ENCODE measurements around the gene RNGTT. TPM values are rescaled to one million over a fixed set of nuclear protein-coding genes. Genes with fewer than 3 reads are reported as not detected.
A peak's percentile ranks its signal among the peaks of the same experiment; 100 is the strongest.
"Not testable (repeated sequence)": the region's sequence is repeated elsewhere in the genome, so short reads cannot be mapped to it uniquely, and the experiment has no call there.

The RNGTT gene
- polyA plus RNA-seq, 4 donors, result 3.8 to 8.3 (median 4.7) TPM

- 71 to 81% (median 80%) methylated on average over 7 of the region's 7 CpGs for WGBS, 3 donors
- Histone ChIP-seq H3K4me3 (ENCODE audit: low read depth in 1 of 3, low read length in 3 of 3) (no peak overlapping the region), H3K27ac (ENCODE audit: low read depth in 1 of 3, low read length in 2 of 3) (no peak overlapping the region), H3K9me3 (ENCODE audit: control insufficient read depth in 2 of 2, insufficient read depth in 1 of 2, low read depth in 1 of 2, low read length in 1 of 2) (no peaks in the 10 kb centered on the region), H3K4me1 (ENCODE audit: control insufficient read depth in 3 of 3, insufficient read depth in 2 of 3, low read depth in 1 of 3, low read length in 2 of 3) (no peaks in the 10 kb centered on the region), H3K27me3 (ENCODE audit: control insufficient read depth in 3 of 3, insufficient read depth in 3 of 3, low read length in 3 of 3) (no peaks in the 10 kb centered on the region), H3K36me3 (ENCODE audit: control insufficient read depth in 3 of 3, insufficient read depth in 2 of 3, low read depth in 1 of 3, low read length in 3 of 3) (peaks cover 0 to 3% (median 2%) of the 10 kb centered on the region in 3 donors)
- FAIRE-seq (no peak), DNase-seq (no peak)
Measured at GRCh38 chr6:88910922-88911778, 52.3 kb downstream of the RNGTT start.

GRCh38 chr6:88908598-88909548 lies 54.5 kb downstream of the RNGTT start:
- H3K9me3 ChIP-seq (ENCODE audit: control insufficient read depth in 2 of 2, insufficient read depth in 1 of 2, low read depth in 1 of 2, low read length in 1 of 2), result no peaks in the 10 kb centered on the region
- H3K36me3 ChIP-seq (ENCODE audit: control insufficient read depth in 3 of 3, insufficient read depth in 2 of 3, low read depth in 1 of 3, low read length in 3 of 3), result peaks cover 0 to 6% (median 2%) of the 10 kb centered on the region in 3 donors
- H3K4me1 ChIP-seq (ENCODE audit: control insufficient read depth in 3 of 3, insufficient read depth in 2 of 3, low read depth in 1 of 3, low read length in 2 of 3), result no peaks in the 10 kb centered on the region
- DNase-seq, result no peak
- no peak for FAIRE-seq
- no peak overlapping the region for H3K27ac ChIP-seq (ENCODE audit: low read depth in 1 of 3, low read length in 2 of 3)
- H3K27me3 ChIP-seq (ENCODE audit: control insufficient read depth in 3 of 3, insufficient read depth in 3 of 3, low read length in 3 of 3), result no peaks in the 10 kb centered on the region
- 83 to 89% (median 84%) methylated on average over 9 of the region's 9 CpGs for WGBS, 3 donors
- no peak overlapping the region for H3K4me3 ChIP-seq (ENCODE audit: low read depth in 1 of 3, low read length in 3 of 3)

GRCh38 chr6:88907148-88907547 lies 56.3 kb downstream of the RNGTT start:
- DNase-seq; FAIRE-seq; H3K4me1 ChIP-seq (ENCODE audit: control insufficient read depth in 3 of 3, insufficient read depth in 2 of 3, low read depth in 1 of 3, low read length in 2 of 3); H3K27me3 ChIP-seq (ENCODE audit: control insufficient read depth in 3 of 3, insufficient read depth in 3 of 3, low read length in 3 of 3); H3K9me3 ChIP-seq (ENCODE audit: control insufficient read depth in 2 of 2, insufficient read depth in 1 of 2, low read depth in 1 of 2, low read length in 1 of 2); H3K36me3 ChIP-seq (ENCODE audit: control insufficient read depth in 3 of 3, insufficient read depth in 2 of 3, low read depth in 1 of 3, low read length in 3 of 3); H3K4me3 ChIP-seq (ENCODE audit: low read depth in 1 of 3, low read length in 3 of 3); H3K27ac ChIP-seq (ENCODE audit: low read depth in 1 of 3, low read length in 2 of 3): not testable (repeated sequence)
- WGBS, 3 donors, result 71 to 85% (median 85%) methylated on average over 2 of the region's 2 CpGs

GRCh38 chr6:88899569-88900316 lies 63.7 kb downstream of the RNGTT start:
- FAIRE-seq (peak; percentile 26), DNase-seq (no peak)
- peaks cover 0 to 4% of the 10 kb centered on the region in 2 donors for H3K9me3 ChIP-seq (ENCODE audit: control insufficient read depth in 2 of 2, insufficient read depth in 1 of 2, low read depth in 1 of 2, low read length in 1 of 2)
- H3K36me3 ChIP-seq (ENCODE audit: control insufficient read depth in 3 of 3, insufficient read depth in 2 of 3, low read depth in 1 of 3, low read length in 3 of 3), result peaks cover 0 to 11% (median 4%) of the 10 kb centered on the region in 3 donors
- 97 to 99% (median 98%) methylated on average over 2 of the region's 2 CpGs for WGBS, 3 donors
- no peak overlapping the region for H3K27ac ChIP-seq (ENCODE audit: low read depth in 1 of 3, low read length in 2 of 3)
- no peaks in the 10 kb centered on the region for H3K4me1 ChIP-seq (ENCODE audit: control insufficient read depth in 3 of 3, insufficient read depth in 2 of 3, low read depth in 1 of 3, low read length in 2 of 3)
- no peaks in the 10 kb centered on the region for H3K27me3 ChIP-seq (ENCODE audit: control insufficient read depth in 3 of 3, insufficient read depth in 3 of 3, low read length in 3 of 3)
- H3K4me3 ChIP-seq (ENCODE audit: low read depth in 1 of 3, low read length in 3 of 3), result no peak overlapping the region

- no peak overlapping the region for H3K27ac ChIP-seq (ENCODE audit: low read depth in 1 of 3, low read length in 2 of 3)
- H3K36me3 ChIP-seq (ENCODE audit: control insufficient read depth in 3 of 3, insufficient read depth in 2 of 3, low read depth in 1 of 3, low read length in 3 of 3), result peaks cover 0 to 4% (median 0%) of the 10 kb centered on the region in 3 donors
- H3K4me3 ChIP-seq (ENCODE audit: low read depth in 1 of 3, low read length in 3 of 3), result no peak overlapping the region
- FAIRE-seq (no peak), DNase-seq (no peak)
- 94 to 98% (median 97%) methylated on average over 2 of the region's 2 CpGs for WGBS, 3 donors
- H3K27me3 ChIP-seq (ENCODE audit: control insufficient read depth in 3 of 3, insufficient read depth in 3 of 3, low read length in 3 of 3), result no peaks in the 10 kb centered on the region
- no peaks in the 10 kb centered on the region for H3K4me1 ChIP-seq (ENCODE audit: control insufficient read depth in 3 of 3, insufficient read depth in 2 of 3, low read depth in 1 of 3, low read length in 2 of 3)
- H3K9me3 ChIP-seq (ENCODE audit: control insufficient read depth in 2 of 2, insufficient read depth in 1 of 2, low read depth in 1 of 2, low read length in 1 of 2), result peaks cover 0 to 4% of the 10 kb centered on the region in 2 donors
Measured at GRCh38 chr6:88895911-88896310, 67.5 kb downstream of the RNGTT start.

- Histone ChIP-seq H3K36me3 (ENCODE audit: control insufficient read depth in 3 of 3, insufficient read depth in 2 of 3, low read depth in 1 of 3, low read length in 3 of 3) (peaks cover 0 to 6% (median 3%) of the 10 kb centered on the region in 3 donors), H3K27me3 (ENCODE audit: control insufficient read depth in 3 of 3, insufficient read depth in 3 of 3, low read length in 3 of 3) (no peaks in the 10 kb centered on the region), H3K9me3 (ENCODE audit: control insufficient read depth in 2 of 2, insufficient read depth in 1 of 2, low read depth in 1 of 2, low read length in 1 of 2) (no peaks in the 10 kb centered on the region), H3K27ac (ENCODE audit: low read depth in 1 of 3, low read length in 2 of 3) (no peak overlapping the region), H3K4me1 (ENCODE audit: control insufficient read depth in 3 of 3, insufficient read depth in 2 of 3, low read depth in 1 of 3, low read length in 2 of 3) (no peaks in the 10 kb centered on the region), H3K4me3 (ENCODE audit: low read depth in 1 of 3, low read length in 3 of 3) (no peak overlapping the region)
- 88 to 91% (median 89%) methylated on average over 5 of the region's 5 CpGs for WGBS, 3 donors
- FAIRE-seq, result no peak
- DNase-seq, result no peak
Measured at GRCh38 chr6:88890860-88891845, 72.3 kb downstream of the RNGTT start.

GRCh38 chr6:88890394-88890793 lies 73.0 kb downstream of the RNGTT start:
- DNase-seq (no peak), FAIRE-seq (no peak)
- no peaks in the 10 kb centered on the region for H3K4me1 ChIP-seq (ENCODE audit: control insufficient read depth in 3 of 3, insufficient read depth in 2 of 3, low read depth in 1 of 3, low read length in 2 of 3)
- no peak overlapping the region for H3K4me3 ChIP-seq (ENCODE audit: low read depth in 1 of 3, low read length in 3 of 3)
- WGBS, 3 donors, result 91 to 95% (median 92%) methylated on average over 3 of the region's 3 CpGs
- H3K27me3 ChIP-seq (ENCODE audit: control insufficient read depth in 3 of 3, insufficient read depth in 3 of 3, low read length in 3 of 3), result no peaks in the 10 kb centered on the region
- H3K36me3 ChIP-seq (ENCODE audit: control insufficient read depth in 3 of 3, insufficient read depth in 2 of 3, low read depth in 1 of 3, low read length in 3 of 3), result peaks cover 0 to 11% (median 3%) of the 10 kb centered on the region in 3 donors
- H3K27ac ChIP-seq (ENCODE audit: low read depth in 1 of 3, low read length in 2 of 3), result no peak overlapping the region
- H3K9me3 ChIP-seq (ENCODE audit: control insufficient read depth in 2 of 2, insufficient read depth in 1 of 2, low read depth in 1 of 2, low read length in 1 of 2), result no peaks in the 10 kb centered on the region

Measured in small intestine (tissue), 7 donors.